ENCODE measurements around the gene RDH13. TPM values are rescaled to one million over a fixed set of nuclear protein-coding genes. Genes with fewer than 3 reads are reported as not detected.
"Not testable (repeated sequence)": the region's sequence is repeated elsewhere in the genome, so short reads cannot be mapped to it uniquely, and the experiment has no call there.

RDH13 gene
- total RNA-seq, 1 donor from 2014 or later: 12.0 TPM

DNA sequence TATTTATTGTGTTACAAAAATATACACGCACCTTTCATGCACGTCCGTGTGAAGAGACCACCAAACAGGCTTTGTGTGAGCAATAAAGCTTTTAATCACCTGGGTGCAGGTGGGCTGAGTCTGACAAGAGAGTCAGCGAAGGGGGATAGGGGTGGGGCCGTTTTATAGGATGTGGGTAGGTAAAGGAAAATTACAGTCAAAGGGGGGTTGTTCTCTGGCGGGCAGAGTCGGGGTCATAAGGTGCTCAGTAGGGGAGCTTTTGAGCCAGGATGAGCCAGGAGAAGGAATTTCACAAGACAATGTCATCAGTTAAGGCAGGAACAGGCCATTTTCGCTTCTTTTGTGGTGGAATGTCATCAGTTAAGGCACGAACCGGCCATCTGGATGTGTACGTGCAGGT lies 56.2 kb downstream of the RDH13 start:
- Mint-ChIP-seq H3K27me3 (peaks cover 51% of the 10 kb centered on the region), H3K36me3 (ENCODE audit: insufficient read depth) (peaks cover 12% of the 10 kb centered on the region), H3K4me3 (ENCODE audit: low read depth) (peak overlapping the region; percentile 48)

DNA sequence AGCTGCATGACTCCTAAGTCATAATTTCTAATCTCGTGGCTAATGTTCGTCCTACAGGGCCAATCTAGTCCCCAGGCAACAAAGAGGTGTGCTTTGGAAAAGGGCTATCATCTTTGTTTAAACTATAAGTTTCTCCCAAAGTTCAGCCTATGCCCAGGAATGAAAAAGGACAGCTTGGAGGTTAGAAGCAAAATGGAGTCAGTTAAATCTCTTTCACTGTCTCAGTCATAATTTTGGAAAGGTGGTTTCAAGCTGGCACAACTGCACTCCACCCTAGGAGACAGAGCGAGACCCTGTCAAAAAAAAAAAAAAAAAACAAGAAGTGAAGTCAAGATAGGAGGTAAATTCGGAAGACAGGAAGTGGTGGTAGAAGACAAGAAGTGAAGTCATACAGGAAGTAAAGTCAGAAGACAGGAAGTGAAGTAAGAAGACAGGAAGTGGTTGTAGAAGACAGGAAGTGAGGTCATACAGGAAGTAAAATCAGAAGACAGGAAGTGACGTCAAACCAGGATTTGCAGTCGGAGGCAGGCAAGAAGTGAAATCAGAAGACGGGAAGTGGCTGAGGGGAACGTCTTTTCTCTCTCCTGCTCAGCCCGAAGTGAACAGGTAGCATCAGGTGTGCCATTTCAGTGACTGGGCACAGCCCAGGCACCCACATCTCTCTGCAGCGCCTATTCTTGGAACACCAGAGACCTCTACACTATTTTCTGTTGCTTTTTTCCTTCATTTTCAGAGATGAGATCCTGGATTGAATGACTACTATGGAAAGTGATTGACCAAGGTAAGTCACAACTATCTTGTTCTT lies 57.1 kb downstream of the RDH13 start:
- TF ChIP-seq, protein P1, sequence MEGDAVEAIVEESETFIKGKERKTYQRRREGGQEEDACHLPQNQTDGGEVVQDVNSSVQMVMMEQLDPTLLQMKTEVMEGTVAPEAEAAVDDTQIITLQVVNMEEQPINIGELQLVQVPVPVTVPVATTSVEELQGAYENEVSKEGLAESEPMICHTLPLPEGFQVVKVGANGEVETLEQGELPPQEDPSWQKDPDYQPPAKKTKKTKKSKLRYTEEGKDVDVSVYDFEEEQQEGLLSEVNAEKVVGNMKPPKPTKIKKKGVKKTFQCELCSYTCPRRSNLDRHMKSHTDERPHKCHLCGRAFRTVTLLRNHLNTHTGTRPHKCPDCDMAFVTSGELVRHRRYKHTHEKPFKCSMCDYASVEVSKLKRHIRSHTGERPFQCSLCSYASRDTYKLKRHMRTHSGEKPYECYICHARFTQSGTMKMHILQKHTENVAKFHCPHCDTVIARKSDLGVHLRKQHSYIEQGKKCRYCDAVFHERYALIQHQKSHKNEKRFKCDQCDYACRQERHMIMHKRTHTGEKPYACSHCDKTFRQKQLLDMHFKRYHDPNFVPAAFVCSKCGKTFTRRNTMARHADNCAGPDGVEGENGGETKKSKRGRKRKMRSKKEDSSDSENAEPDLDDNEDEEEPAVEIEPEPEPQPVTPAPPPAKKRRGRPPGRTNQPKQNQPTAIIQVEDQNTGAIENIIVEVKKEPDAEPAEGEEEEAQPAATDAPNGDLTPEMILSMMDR (IDR thresholded peaks at IDR 0.05; ENCODE audit: unreplicated experiment): no peak
- no peak for DNase-seq (ENCODE audit: low spot score, unreplicated experiment)
- peaks cover 42% of the 10 kb centered on the region for H3K27me3 Mint-ChIP-seq
- peaks cover 7% of the 10 kb centered on the region for H3K9me3 Mint-ChIP-seq (ENCODE audit: low read depth)
- peak overlapping the region; percentile 89 for H3K4me3 Mint-ChIP-seq (ENCODE audit: low read depth)
- peaks cover 4% of the 10 kb centered on the region for H3K4me1 Mint-ChIP-seq (ENCODE audit: low read depth)
- peaks cover 13% of the 10 kb centered on the region for H3K36me3 Mint-ChIP-seq (ENCODE audit: insufficient read depth)
- H3K27ac Mint-ChIP-seq: peak overlapping the region; percentile 95

More for the DNA sequence above, 56.2 kb downstream of the RDH13 start:
- H3K27ac Mint-ChIP-seq: peak overlapping the region; percentile 22
- H3K9me3 Mint-ChIP-seq (ENCODE audit: low read depth); H3K4me1 Mint-ChIP-seq (ENCODE audit: low read depth); DNase-seq (ENCODE audit: low spot score, unreplicated experiment): not testable (repeated sequence)

DNA sequence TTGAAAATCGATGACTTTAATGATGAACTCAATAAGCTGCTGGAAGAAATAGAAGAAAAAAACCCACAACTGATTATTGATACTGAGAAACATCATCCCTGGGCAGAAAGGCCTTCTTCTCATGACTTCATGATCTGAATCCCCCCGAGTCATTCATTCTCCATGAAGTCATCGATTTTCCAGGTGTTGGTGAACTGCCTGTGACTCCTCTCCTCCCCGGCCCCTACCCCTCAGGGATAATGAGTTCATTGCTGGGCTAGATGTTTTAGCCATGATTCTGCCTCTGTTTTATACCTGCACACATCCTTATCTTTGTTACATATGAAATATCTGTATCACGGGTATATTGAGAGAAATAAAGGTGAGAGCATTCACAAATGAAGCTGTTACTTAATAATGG lies 62.2 kb downstream of the RDH13 start:
- peaks cover 1% of the 10 kb centered on the region for H3K27me3 Mint-ChIP-seq
- DNase-seq (ENCODE audit: low spot score, unreplicated experiment): no peak
- no peaks in the 10 kb centered on the region for H3K4me1 Mint-ChIP-seq (ENCODE audit: low read depth)
- H3K27ac Mint-ChIP-seq: no peak overlapping the region
- TF ChIP-seq, protein P1 (IDR thresholded peaks at IDR 0.05; ENCODE audit: unreplicated experiment): no peak
- H3K9me3 Mint-ChIP-seq (ENCODE audit: low read depth): peaks cover 2% of the 10 kb centered on the region
- H3K4me3 Mint-ChIP-seq (ENCODE audit: low read depth): no peak overlapping the region
- peaks cover 17% of the 10 kb centered on the region for H3K36me3 Mint-ChIP-seq (ENCODE audit: insufficient read depth)

DNA sequence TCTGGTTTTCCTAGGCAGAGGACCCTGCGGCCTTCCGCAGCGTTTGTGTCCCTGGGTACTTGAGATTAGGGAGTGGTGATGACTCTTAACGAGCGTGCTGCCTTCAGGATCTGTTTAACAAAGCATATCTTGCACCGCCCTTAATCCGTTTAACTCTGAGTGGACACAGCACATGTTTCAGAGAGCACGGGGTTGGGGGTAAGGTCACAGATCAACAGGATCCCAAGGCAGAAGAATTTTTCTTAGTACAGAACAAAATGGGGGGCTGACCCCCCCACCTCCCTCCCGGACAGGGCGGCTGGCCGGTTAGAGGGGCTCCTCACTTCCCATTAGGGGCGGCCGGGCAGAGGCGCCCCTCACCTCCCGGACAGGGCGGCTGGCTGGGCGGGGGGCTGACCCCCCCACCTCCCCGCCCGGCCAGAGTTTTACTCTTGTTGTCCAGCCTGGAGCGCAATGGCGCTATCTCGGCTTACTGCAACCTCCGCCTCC lies 64.2 kb downstream of the RDH13 start:
- H3K4me3 Mint-ChIP-seq (ENCODE audit: low read depth); DNase-seq (ENCODE audit: low spot score, unreplicated experiment); H3K9me3 Mint-ChIP-seq (ENCODE audit: low read depth); H3K27ac Mint-ChIP-seq; H3K4me1 Mint-ChIP-seq (ENCODE audit: low read depth); H3K27me3 Mint-ChIP-seq: not testable (repeated sequence)
- H3K36me3 Mint-ChIP-seq (ENCODE audit: insufficient read depth): peaks cover 11% of the 10 kb centered on the region

DNA sequence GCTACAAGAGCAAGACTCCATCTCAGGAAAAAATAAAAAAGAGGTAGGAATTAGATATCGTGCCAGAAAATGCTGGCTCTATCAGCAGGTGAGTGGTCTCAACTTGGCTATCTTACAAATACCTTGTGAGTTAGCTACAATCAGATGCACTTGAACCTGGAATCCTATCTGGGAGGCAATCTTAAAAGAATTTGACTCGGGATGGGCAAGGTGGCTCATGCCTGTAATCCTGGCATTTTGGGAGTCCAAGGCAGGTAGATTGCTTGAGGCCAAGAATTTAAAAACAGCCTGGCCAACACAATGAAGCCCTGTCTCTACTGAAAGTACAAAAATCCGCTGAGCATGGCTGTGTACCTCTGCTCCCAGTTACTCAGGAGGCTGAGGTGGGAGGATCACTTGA lies 67.4 kb downstream of the RDH13 start:
- Mint-ChIP-seq H3K27ac (no peak overlapping the region), H3K27me3 (no peaks in the 10 kb centered on the region), H3K4me3 (ENCODE audit: low read depth) (no peak overlapping the region), H3K36me3 (ENCODE audit: insufficient read depth) (peaks cover 11% of the 10 kb centered on the region), H3K4me1 (ENCODE audit: low read depth) (no peaks in the 10 kb centered on the region), H3K9me3 (ENCODE audit: low read depth) (no peaks in the 10 kb centered on the region)
- TF ChIP-seq, protein P1 (IDR thresholded peaks at IDR 0.05; ENCODE audit: unreplicated experiment): no peak
- no peak for DNase-seq (ENCODE audit: low spot score, unreplicated experiment)

Other genes with a start within 250 kb of the RDH13 start
- gene KIR3DL1, start 246.7 kb downstream of the RDH13 start, total RNA-seq: not detected in 2 replicates
- not detected in 2 replicates for gene KIR2DS4, start 230.5 kb downstream of the RDH13 start, total RNA-seq
- gene KIR3DL2, start 212.7 kb downstream of the RDH13 start, total RNA-seq: not detected in 2 replicates
- gene FCAR, start 188.9 kb downstream of the RDH13 start, total RNA-seq: not detected in 2 replicates
- gene NCR1, start 157.0 kb downstream of the RDH13 start, total RNA-seq: not detected in 2 replicates
- not detected in 2 replicates for gene NLRP7, start 115.6 kb downstream of the RDH13 start, total RNA-seq
- 73.2 and 82.1 TPM in 2 replicates for gene NLRP2, start 96.8 kb downstream of the RDH13 start, total RNA-seq
- gene GP6, start 24.9 kb downstream of the RDH13 start, total RNA-seq: 0.18 and 0.34 TPM in 2 replicates
- 14.4 and 21.5 TPM in 2 replicates for gene EPS8L1, start 12.7 kb upstream of the RDH13 start, total RNA-seq
- 110 and 118 TPM in 2 replicates for gene PPP1R12C, start 54.5 kb upstream of the RDH13 start, total RNA-seq
- 4.6 and 5.5 TPM in 2 replicates for gene TNNT1, start 86.1 kb upstream of the RDH13 start, total RNA-seq
- gene TNNI3, start 94.6 kb upstream of the RDH13 start, total RNA-seq: 5.5 and 6.0 TPM in 2 replicates
- gene DNAAF3, start 103.5 kb upstream of the RDH13 start, total RNA-seq: 14.9 and 18.4 TPM in 2 replicates
- gene SYT5, start 117.1 kb upstream of the RDH13 start, total RNA-seq: 4.3 and 4.8 TPM in 2 replicates
- gene PTPRH, start 146.4 kb upstream of the RDH13 start, total RNA-seq: 0.43 and 1.6 TPM in 2 replicates
- gene TMEM86B, start 165.6 kb upstream of the RDH13 start, total RNA-seq: 10.0 and 12.0 TPM in 2 replicates
- gene PPP6R1, start 195.9 kb upstream of the RDH13 start, total RNA-seq: 70.9 and 72.3 TPM in 2 replicates
- 46.1 and 46.9 TPM in 2 replicates for gene HSPBP1, start 217.0 kb upstream of the RDH13 start, total RNA-seq
- 67.6 and 68.7 TPM in 2 replicates for gene BRSK1, start 220.8 kb upstream of the RDH13 start, total RNA-seq